HEK293 (cell line): ENCODE measurements around the gene GNA12.
"Not testable (repeated sequence)": the region's sequence is repeated elsewhere in the genome, so short reads cannot be mapped to it uniquely, and the experiment has no call there.

Experiments
- CTCF ChIA-PET: fragments of 350-600 bp; formaldehyde crosslinking; extraction: SDS; loops from one replicate; lab custom pipeline; 2021; ENCODE audit warnings: antibody characterized with exemption; lab: Yijun Ruan, JAX
- POLR2A ChIA-PET: fragments of 300-600 bp; formaldehyde crosslinking; extraction: SDS; loops from one replicate; lab custom pipeline; 2020; ENCODE audit warnings: antibody characterized with exemption, inconsistent platforms; lab: Yijun Ruan, JAX
- H3K27ac ChIP-seq: fragments of 200-500 bp; sonication (Bioruptor generic); 2 replicates; pipeline ENCODE4 v1.5.1; 2014; ENCODE audit warnings: low read depth, low read length, control low read depth, inconsistent platforms; ENCODE audit errors: extremely low read depth
- H3K36me3 ChIP-seq, 2 experiments: fragments of 200-500 bp in 1 of 2; sonication (Bioruptor generic) in 1 of 2; 1 replicate in 1 of 2; 2 replicates in 1 of 2; pipeline ENCODE4 v1.5.1; 2014 to 2017; ENCODE audit warnings: inconsistent platforms in 2 of 2, low read length in 2 of 2; ENCODE audit not compliant: control insufficient read depth in 2 of 2, insufficient read depth in 1 of 2
- H3K4me1 ChIP-seq: fragments of 200-500 bp; sonication (Bioruptor generic); 2 replicates; pipeline ENCODE4 v1.5.1; 2014; ENCODE audit warnings: mild to moderate bottlenecking, low read length, inconsistent platforms; ENCODE audit not compliant: control insufficient read depth, insufficient read depth
- H3K4me3 ChIP-seq: 2 replicates; pipeline ENCODE4 v1.5.1; 2011; ENCODE audit warnings: low read depth, mild to moderate bottlenecking, control low read depth, low read length, moderate library complexity
- H3K9me3 ChIP-seq: fragments of 200-500 bp; sonication (Bioruptor generic); 2 replicates; pipeline ENCODE4 v1.5.1; 2014; ENCODE audit warnings: low read depth, low read length, inconsistent platforms; ENCODE audit not compliant: control insufficient read depth, insufficient read depth
- GLI2 ChIP-seq: fragments of 450-650 bp; formaldehyde crosslinking; IDR thresholded peaks from 2 replicates; pipeline ENCODE4; 2017; ENCODE audit warnings: missing biosample characterization, missing genetic modification characterization, low read depth, borderline replicate concordance
- GLIS1 ChIP-seq: fragments of 450-650 bp; formaldehyde crosslinking; IDR thresholded peaks from 2 replicates; pipeline ENCODE4 v1.5.1; 2016; ENCODE audit warnings: missing biosample characterization, missing genetic modification characterization
- GLIS2 ChIP-seq: fragments of 450-650 bp; formaldehyde crosslinking; IDR thresholded peaks from 2 replicates; pipeline ENCODE4 v1.5.1; 2016; ENCODE audit warnings: missing biosample characterization, missing genetic modification characterization
- ZFHX2 ChIP-seq: fragments of 450-650 bp; formaldehyde crosslinking; conservative IDR thresholded peaks from 2 replicates; pipeline ENCODE4 v1.5.1; 2016; ENCODE audit warnings: missing biosample characterization, missing genetic modification characterization
- ZIC2 ChIP-seq: fragments of 450-650 bp; formaldehyde crosslinking; IDR thresholded peaks from 2 replicates; pipeline ENCODE4 v1.5.1; 2016; ENCODE audit warnings: missing biosample characterization, missing genetic modification characterization
- ZNF155 ChIP-seq: fragments of 450-650 bp; formaldehyde crosslinking; IDR thresholded peaks from 2 replicates; pipeline ENCODE4 v1.5.1; 2016; ENCODE audit warnings: missing biosample characterization, missing genetic modification characterization
- ZNF426 ChIP-seq: fragments of 450-650 bp; formaldehyde crosslinking; IDR thresholded peaks from 2 replicates; pipeline ENCODE4 v1.5.1; 2017; ENCODE audit warnings: missing biosample characterization, missing genetic modification characterization, mild to moderate bottlenecking, inconsistent platforms, moderate library complexity
- ZNF639 ChIP-seq: fragments of 450-650 bp; formaldehyde crosslinking; IDR thresholded peaks from 2 replicates; pipeline ENCODE4 v1.5.1; 2016; ENCODE audit warnings: missing biosample characterization, missing genetic modification characterization
- ZNF677 ChIP-seq: fragments of 450-650 bp; IDR thresholded peaks from 2 replicates; pipeline ENCODE4 v1.5.0; 2018; ENCODE audit warnings: missing biosample characterization, mild to moderate bottlenecking, missing genetic modification characterization, moderate library complexity

GNA12 gene

GRCh38 chr7:2680256-2680655 lies 163.9 kb downstream of the GNA12 start (continued):
- no peak for TF ChIP-seq GLI2 (tag by site-specific recombination)
- TF ChIP-seq ZNF639 (tag by site-specific recombination) = no peak
- no peak for TF ChIP-seq ZNF155 (tag by site-specific recombination)
- no peak for TF ChIP-seq ZNF426 (tag by site-specific recombination)
- no peak for TF ChIP-seq ZNF677

- H3K4me1 ChIP-seq, H3K9me3 ChIP-seq, H3K27ac ChIP-seq, H3K36me3 ChIP-seq, POLR2A ChIA-PET, H3K4me3 ChIP-seq: not testable (repeated sequence)
- CTCF ChIA-PET = interaction anchor here (0.6 to 5.8 kb wide), 8 partner anchors 8 to 1095 kb away, joined by 3 to 27 read pairs (median 4); no protein-coding TSS in a partner anchor
- TF ChIP-seq GLIS2 (tag by site-specific recombination) (peak; percentile 34; the same call in 1 of the 2 replicates), ZIC2 (tag by site-specific recombination) (peak; percentile 49), ZFHX2 (tag by site-specific recombination) (peak; percentile 38; the same call in 1 of the 2 replicates), GLIS1 (tag by site-specific recombination) (peak; percentile 20; the same call in 1 of the 2 replicates)
Measured at GRCh38 chr7:2679135-2680127, 164.7 kb downstream of the GNA12 start.

- H3K4me1 ChIP-seq, H3K4me3 ChIP-seq, H3K36me3 ChIP-seq, POLR2A ChIA-PET, H3K9me3 ChIP-seq, H3K27ac ChIP-seq: not testable (repeated sequence)
- CTCF ChIA-PET = interaction anchor here (5.8 kb wide), 1 partner anchor 7 kb away, joined by 27 read pairs; no protein-coding TSS in a partner anchor
Measured at GRCh38 chr7:2678454-2678853, 165.7 kb downstream of the GNA12 start.
